NCI-H1417 treated with DMSO at 0.1 percent for 48 hours (cell line): Measurements from ENCODE around the gene SYT13.
A peak's percentile ranks its signal among the peaks of the same experiment; 100 is the strongest.

ENCODE experiments used
- DNase-seq: peaks from one replicate; lab custom pipeline; 2025; lab: John Stamatoyannopoulos, UW

The SYT13 gene

DNA sequence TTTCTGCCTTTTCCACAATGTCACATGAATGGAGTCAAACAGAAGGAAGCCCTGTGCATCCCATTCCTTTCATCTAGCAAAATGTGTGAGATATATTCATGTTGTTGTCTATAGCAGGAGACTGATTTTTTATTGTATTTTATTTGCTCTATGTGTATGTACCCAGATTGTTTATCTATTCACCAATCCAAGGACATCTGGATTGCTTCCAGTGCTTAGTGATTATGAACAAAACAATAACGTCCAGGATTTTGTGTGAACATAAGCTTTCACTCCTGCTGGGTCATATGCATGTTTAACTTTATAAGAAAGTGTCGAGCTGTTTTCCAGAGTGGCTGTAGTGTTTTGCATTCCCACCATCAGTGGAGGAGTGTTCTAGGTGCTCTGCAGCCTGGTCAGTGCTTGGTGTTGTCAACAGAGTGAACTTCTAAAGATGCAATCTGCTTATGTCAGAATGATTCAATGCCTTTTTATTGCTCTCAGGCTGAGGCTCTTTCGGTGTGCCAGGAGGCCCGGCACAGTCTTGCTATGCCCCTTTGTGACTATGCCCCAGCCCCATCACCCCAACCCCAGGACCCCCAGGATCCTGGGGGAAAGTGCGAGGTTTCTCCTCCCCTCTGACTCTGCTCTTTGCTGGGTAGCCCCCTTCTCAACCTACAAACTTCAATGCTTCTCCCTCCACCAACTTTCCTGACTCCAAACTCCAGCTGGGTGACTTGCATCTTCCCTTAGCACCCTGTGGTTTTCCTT is 19.9 kb upstream of the SYT13 start:
- no peak for DNase-seq

DNA sequence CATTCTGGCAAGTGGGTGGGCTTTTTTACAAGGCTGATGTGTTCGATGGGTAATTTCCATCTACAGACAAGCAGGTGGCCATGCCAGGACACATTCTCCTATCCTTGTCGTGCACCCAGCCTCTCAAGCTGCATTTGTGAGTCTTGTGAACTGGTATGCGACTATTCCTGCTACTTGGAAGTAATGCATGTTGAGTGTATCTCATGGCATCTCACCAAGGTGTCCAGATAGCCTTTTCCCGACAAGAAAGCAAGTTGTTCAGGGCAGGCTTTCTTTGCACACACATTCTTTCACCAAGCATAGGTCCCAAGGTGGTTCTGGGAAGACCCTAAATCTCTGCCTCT is 18.8 kb upstream of the SYT13 start:
- no peak for DNase-seq

DNA sequence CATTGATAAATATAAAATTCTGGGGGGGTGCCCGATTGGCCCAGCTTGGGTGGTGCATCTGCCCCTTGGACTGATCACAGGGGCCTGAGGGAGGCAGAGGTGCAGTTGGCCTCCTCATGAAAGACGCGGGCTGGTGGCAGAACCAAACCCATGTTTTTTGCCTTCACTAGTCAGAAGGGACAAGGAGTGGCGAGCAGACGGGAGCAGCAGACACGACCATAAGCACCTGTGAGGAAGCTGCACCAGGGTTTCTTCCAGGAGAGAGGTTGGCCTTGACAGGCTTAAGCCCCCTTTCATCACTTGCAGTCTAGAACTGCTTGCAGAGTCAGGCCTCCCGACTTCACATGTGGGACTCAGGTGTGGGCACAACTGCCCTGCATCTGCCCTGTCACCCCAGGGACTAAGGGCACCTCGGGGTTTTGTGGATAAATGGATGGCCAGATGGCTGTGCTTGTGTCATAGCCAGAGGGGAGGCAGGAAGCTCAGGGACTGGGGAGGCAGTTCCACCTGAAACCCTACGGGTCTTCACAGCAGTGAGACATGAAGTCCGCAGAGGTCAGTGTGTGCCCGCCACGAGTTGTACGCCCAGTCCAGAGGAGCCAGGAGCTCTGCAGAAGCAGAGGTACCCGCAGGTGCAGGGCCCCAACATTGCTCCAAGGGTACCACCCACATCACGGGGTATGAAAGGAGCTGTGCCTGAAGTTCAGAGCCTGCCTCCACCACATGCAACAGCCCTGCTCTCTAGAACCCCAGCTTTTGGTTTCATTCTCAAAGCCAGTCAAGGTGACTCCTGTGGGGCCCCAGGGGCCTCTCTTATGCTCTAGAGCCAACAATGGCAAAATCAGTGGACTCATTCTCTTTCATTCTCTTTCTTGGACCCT is 18.2 kb upstream of the SYT13 start:
- no peak for DNase-seq

DNA sequence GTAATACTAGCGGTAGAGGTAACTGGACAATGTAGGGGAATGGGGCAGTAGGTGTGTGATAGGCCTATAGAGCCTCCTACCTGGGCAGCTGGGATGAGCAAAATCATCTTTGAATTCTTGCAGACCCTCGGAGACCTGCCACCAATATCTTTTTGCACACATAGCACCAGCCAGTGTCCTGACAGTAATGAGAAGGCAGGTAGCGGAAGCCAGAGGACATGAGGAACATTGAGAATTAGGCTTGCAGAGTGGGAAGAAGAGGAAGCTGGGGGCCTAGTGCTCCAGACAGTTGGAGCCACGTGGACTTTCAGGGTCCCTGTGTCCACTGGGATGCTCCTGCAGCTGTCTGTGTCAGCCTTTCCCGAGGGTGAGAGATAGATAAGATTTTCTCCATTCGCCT is 17.2 kb upstream of the SYT13 start:
- no peak for DNase-seq

DNA sequence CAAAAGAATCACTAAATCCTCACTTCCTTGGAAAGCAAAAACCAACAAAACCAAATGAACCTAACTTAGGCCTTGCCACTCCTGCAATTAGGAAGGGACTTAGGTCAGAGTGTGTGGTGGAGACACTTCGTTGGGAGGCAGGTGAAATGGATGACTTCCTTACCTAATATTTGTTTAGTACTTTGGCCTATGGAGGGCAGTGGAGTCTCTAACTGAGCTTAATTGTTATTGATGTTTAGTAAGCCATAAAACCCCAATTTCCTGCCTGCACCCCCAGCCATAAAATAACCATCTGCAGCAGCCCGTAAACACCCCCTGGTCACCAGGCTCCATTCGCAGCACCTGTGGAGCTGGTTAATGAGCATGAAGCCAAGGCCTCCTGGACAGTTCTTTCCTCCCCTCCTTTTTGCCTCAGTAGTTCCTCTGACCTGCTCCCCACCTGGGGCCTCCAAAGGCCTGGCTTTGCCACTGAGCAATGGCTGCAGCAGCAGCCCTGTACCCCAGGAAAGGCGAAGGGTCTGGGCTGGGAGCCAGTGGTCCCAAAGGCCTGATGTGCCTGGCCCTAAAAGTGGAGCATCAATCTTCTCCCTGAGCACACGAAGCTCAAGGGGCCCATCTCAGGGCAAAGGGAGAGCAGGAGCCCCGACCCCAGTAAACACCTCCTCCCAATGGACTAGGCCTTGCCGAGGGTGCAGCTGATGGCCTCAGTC is 15.6 kb upstream of the SYT13 start:
- peak; percentile 50 for DNase-seq

DNA sequence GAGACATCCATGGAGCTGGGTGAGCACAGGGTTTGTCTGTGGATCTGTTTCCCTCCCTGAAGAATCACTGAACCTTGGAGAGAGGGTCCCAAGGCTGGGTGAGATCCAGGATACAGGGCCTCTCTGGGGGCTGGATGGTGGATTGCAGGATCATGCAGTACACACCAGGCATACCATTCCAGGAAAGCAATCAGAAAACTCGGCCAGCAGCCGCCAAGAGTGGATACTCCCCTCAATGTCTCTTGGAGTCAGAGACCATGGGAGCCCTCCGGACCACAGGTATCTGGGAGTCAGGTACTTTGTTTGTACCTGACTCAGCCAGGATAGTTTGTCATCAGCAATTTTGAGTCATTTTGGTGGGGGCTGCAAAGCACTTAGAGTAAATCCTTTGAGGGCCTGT is 14.6 kb upstream of the SYT13 start:
- DNase-seq = no peak

DNA sequence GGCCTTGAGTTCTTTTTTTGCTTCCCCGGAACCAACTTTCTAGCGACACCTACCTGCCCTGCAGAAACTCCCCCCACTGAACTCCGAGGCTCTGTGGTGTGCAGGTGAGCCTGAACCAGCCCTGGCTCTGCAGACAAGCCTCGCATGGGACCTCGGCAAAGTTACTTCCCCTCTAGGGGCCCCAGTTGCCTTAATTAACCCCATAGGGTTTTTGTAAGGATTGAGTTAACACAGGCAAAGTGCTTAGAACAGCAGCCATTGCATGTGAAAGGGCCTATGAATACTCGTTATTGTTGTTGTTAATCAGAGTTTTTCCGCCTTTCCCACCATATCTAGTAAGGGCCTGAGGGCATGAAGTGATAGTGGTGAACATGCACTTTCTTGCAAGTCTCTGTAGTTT is 12.6 kb upstream of the SYT13 start:
- no peak for DNase-seq

DNA sequence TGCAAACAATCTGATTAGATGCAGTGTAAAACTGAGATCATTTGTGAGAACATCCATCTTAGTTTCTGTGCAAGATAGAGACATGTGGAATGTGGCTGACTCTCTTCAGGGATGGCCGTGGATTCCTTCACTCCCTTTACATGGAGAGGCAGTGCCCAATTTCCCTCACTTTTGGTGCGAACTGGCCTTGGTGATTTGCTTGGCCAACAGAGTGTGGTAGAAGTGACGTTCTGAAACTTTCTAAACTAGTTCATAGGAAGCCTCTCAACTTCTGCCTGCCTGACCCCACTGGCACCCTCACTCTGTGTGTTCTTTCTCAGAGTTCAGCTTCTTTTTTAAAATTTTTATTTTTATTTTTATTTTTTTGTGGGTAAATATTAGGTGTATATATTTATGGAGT is 9.9 kb upstream of the SYT13 start:
- no peak for DNase-seq

DNA sequence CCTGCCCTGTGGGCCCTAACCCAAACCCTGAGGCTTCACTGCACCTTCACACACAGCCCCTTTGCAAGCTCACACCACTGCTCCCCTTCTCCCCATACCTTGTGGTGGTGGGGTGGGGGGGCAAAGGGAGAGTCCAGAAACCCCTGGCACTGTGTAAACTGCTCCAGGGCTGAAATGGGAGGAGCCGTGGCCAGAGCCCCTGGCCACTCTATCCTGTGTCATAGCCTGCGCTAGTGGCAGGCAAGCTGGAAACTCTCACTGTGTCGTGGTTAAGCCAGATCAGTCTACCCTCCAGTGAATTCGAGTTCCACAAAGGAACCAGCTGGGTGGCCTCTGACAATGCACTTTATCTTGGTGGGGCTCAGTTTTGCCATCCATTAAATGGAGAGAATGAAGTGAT is 8.4 kb upstream of the SYT13 start:
- DNase-seq = no peak

DNA sequence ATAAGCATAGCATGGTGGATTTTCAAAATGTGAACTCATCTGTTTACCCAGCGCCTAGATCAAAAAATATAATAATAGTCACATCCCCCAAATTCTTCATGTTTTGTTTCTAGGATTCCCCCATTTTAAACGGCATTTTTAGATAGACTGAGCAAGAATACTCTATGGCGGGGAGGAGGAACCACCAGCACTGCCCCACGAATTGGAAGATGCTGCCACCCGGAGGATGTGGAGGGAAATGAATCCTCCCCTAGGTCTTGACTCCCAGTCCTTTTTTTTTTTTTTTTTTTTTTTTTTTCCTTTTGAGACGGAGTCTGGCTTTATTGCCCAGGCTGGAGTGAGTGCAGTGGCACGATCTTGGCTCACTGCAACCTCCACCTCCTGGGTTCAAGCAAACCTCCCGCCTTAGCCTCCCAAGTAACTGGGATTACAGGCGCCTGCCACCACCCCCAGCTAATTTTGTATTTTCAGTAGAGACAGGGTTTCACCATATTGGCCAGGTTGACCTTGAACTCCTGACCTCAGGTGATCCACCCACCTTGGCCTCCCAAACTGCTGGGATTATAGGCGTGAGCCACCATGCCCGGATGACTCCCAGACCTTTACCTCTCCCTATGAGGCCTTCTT is 7.5 kb upstream of the SYT13 start:
- DNase-seq = peak; percentile 2

DNA sequence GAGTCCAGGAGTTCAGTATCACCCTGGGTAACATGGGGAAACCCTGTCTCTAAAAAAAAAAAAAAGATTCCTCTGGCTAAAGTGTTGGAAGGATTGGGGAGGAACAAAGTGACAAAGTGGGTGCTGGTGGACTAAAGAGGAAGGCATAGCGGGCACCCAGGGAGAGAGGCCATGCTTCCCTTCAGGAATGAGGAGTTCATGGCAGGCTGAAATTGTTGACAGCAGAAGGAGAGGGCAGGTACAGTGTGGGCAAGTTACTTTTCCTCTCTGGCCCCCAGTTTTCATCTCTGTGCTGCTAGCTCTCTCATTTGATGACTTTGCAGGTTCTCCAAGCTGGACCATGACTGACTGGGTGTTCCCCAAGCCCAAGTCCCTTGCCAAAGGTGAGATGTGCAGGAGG is 4.4 kb upstream of the SYT13 start:
- DNase-seq = no peak

DNA sequence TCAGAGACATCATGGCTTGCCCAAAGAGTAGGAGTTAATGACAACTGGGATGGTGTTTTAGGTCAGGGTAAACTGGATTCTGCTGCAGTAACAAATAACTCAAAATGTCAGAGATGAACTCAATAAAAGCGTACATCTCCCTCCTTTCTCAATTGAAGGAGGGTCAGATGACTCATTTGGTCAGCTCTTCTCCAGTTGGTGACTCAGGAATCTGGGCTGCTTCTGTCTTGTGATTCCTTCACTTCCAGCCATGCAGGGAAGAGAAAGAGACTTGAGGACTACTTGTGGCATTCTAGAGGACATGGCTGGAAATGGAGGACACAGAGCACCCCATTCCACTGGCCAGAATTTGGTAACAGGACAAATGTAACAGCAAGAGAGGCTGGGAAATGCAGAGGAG is 3.2 kb upstream of the SYT13 start:
- no peak for DNase-seq

DNA sequence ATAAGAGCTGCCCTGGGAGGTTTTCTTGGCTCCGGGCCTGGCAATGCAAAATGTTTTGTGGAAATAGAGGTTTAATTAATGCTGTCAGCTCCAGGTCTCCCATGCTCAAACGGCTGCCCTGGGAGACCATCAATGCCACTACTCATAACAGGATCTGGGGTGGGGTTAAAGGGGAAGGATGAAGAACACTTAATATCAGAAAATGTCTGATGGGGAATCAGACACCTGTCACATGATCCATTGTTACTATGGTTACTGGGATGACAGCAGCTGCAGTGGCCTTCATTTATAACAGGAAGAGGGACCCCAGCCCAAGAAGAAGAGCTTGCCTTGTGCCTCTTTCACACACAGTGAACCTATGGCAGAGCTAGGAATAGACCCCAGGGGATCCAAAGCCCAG is 2.2 kb upstream of the SYT13 start:
- DNase-seq = no peak

DNA sequence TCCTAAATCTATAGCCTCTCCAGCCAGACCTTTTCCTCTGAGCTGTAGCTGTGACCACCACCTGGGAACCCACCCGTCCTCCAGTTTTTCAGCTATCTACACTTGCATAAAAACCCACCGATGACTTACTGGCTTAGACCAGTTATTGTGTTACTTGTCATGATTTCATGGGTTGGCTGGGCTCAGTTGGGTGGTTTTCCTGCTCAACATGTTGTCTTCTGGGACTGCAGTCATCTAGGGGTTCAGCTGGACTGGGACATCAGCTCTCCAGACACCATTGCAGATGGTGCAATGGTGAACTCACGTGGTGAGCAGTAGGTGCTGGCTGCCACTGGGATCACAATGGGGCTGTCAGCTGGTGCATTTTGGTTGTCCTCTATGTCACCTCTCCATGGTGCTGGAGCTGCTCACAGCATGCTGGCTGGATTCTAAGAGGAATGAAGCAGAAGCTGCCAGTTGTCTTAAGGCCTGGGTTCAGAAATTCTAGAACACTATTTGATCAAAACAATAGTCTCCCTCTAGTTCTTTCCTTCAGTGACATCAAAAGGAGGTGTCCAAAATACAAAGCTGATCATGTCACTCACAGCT is 1.3 kb upstream of the SYT13 start:
- no peak for DNase-seq

DNA sequence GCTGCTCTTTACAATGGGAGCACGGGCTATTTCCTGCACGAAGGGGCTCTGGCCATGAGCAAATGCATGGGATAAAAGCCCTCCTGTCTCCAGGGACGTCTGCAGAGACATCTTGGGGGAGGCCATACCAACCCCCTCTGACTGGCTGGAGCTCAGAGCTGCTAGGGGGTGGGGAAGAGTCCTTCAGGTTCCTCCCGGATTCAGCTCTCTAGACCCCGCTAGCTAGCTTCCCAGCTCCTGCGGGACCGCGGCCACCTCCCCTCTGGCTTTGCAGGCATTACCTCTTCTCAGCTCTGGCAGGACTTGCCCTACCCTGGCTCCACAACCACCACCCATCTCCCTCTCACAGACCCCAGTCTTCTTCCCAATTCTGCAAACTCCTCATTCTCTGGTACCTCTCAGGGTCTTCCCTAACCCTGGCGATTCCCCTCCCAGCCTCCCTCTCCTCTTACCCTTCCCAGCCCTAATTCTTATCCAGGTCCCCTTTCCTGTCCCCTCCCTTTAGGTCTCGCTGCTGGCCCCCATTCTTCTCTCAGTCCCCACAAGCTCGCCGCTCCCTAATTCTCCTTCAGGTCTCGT is 802 bp downstream of the SYT13 start:
- DNase-seq = no peak

DNA sequence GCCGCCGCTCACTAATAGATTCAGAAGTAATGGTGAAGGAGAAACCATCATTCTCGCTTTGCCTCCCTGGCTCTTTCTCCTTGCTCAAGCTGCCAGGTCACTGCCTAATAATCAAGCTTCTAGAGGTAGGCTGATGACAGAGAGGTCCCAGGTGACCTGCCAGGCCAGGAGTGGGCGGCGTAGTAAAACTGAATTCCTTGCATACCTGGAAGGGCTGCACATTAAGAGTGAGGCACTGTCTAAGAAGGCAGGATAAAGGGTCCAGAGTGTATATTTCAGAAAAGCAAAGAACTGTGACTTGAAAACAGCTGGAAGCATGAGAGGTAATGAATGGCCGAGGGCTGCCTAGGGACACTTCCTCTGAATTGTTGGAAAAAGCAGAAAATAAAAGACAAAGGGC is 4.1 kb downstream of the SYT13 start:
- DNase-seq = no peak

DNA sequence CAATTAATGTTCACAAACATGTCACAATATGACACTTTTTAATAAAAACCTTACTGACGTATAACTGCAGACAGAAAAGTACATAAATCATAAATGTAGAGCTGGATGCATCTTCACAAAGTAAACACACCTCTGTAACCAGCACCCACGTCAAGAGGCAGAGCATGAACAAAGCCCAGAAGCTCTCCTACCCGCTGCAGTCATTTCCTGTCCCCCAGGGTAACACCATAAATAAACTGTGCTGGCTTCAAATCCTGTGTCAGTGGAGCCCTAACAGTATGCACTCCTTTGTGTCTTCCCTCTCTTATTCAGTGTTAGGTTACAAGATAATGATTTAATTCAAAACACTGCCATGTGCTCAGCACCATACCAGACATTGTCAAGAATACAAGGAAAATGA is 5.7 kb downstream of the SYT13 start:
- peak; percentile 65 for DNase-seq

DNA sequence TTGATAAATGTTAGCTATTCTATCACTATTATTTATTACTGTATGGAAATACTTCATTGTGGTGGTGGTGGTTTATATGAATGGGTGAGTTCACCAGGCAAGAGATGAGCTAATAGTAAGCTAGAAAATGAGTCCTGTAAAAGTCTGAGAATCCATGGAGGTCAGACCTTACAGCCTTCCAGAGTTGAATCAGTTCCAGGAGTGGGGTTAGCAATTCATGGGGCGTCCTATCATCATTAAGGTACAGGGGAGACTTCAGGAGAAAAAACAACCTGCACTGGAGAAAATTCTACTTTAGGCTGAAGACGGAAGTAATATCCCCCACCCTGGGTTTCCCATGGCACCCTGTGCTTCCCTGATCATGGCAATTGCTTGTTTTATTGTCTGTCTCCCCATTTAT is 6.5 kb downstream of the SYT13 start:
- DNase-seq = no peak

DNA sequence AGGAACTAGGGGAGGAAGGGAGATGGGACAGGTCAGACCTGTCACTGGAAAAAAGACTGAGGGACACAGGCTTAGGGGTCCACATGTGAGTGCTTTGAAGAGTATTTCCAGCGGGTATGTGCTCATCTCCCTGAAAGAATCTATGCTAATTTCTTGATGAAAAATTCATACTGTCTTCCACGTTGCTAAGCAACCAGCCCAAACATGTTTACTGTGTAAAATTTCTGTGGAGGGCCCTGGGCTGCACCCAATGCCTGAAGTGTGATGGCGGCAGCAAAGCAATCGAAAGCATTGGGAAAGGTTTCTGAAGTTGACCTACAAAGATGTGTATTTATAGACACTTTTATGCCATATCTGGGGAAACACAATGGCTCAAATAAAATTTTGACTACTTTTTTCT is 7.4 kb downstream of the SYT13 start:
- DNase-seq = no peak

DNA sequence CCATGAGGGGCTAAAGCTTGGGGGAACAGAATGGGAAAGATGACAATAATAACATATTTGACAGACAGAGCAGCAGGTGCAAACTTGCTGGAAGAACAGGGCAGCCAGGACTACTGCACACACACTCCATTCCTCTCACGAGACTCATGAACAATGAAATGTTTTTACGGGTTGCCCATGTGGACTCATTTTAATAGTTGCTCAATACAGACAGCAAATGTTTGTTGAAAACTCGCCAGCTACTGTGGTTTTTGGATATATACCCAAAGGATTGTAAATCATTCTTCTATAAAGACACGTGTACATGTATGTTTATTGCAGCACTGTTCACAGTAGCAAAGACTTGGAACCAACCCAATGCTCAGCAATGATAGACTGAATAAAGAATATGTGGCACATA is 10.3 kb downstream of the SYT13 start:
- DNase-seq = no peak

DNA sequence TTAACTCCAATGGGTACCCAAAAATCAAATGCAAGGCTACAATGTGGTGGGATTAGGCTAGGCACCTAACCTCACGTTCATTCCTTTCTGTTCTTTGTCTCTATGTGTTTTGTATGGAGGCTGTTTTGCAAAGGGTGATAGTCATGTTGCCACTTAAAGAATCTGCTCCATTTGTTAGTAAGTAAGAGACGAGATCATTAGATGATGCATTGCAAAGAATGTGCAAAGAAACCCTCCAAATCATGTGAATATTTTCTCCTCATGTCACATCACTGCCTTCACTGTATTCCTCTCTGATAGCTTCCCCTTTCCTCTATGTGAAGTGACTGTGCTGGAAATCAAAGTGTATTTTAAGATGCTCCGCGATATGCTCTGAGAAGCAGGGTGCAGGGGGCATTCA is 11.9 kb downstream of the SYT13 start:
- no peak for DNase-seq

DNA sequence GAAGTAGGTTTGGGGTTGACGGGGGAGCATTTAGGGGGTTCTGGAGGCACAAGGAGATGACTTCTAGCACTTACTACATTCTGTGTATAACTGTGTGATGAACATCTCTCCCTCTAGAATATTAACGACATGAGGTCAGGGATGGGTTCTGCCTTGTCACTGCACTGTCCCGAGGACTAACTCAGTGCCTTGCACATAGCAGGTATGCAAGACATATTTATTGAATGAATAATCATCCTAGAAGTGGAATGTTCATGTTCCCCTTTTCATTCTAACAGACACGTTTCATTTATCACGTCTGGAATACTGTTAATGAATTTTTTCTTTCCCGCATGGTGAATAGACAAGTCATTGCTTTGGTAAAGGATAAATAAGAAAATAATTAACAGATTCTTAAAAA is 12.6 kb downstream of the SYT13 start:
- DNase-seq = no peak
